Measurements from ENCODE around the gene COA1. TPM values are rescaled to one million over a fixed set of nuclear protein-coding genes. Genes with fewer than 3 reads are reported as not detected.

COA1 gene
- total RNA-seq, 1 donor from 2014 or later, result 192 TPM

GRCh38 chr7:43758029-43758821 is 28.9 kb upstream of the COA1 start, which contains the start of gene BLVRA:
Gene BLVRA, plus strand, starts transcription at chr7:43758680. Its CDS starts 12,479 bp downstream, at chr7:43771159.
- peak within 1 kb of the TSS; percentile 73 for H3K4me3 ChIP-seq
- no peak for TF ChIP-seq EZH2phosphoT487 (IDR thresholded peaks at IDR 0.05)
- no peak for TF ChIP-seq EZH2 (IDR thresholded peaks at IDR 0.05)
- TF ChIP-seq CTCF (IDR thresholded peaks at IDR 0.05), result no peak
- peaks cover 7% of the 10 kb centered on the region for H3K4me1 ChIP-seq
- peak; percentile 82 for DNase-seq (ENCODE audit: low spot score)
- no peaks in the 10 kb centered on the region for H3K36me3 Mint-ChIP-seq
- H2AFZ ChIP-seq (replicated peaks), result peak within 1 kb of the TSS; percentile 94
- no peak within 1 kb of the TSS for H3K27ac Mint-ChIP-seq
- H3K79me2 ChIP-seq (ENCODE audit: low read depth), result peaks cover 5% of the 10 kb centered on the region
- peaks cover 17% of the 10 kb centered on the region for H3K4me1 Mint-ChIP-seq
- peaks cover 1% of the 10 kb centered on the region for H3K9me3 Mint-ChIP-seq
- peaks cover 4% of the 10 kb centered on the region for H4K20me1 ChIP-seq (ENCODE audit: low read depth)
- H3K27me3 ChIP-seq, result peaks cover 45% of the 10 kb centered on the region
- H3K27ac ChIP-seq, result no peak within 1 kb of the TSS
- peak within 1 kb of the TSS; percentile 89 for H3K4me3 Mint-ChIP-seq
- no peaks in the 10 kb centered on the region for H3K36me3 ChIP-seq
- H3K4me2 ChIP-seq, result peak within 1 kb of the TSS; percentile 88
- no peak within 1 kb of the TSS for H3K9ac ChIP-seq
- peaks cover 17% of the 10 kb centered on the region for H3K27me3 Mint-ChIP-seq (ENCODE audit: insufficient read depth, low read depth)
- H3F3A ChIP-seq (ENCODE audit: low read depth), result peaks cover 18% of the 10 kb centered on the region
- H3K9me3 ChIP-seq (ENCODE audit: low read depth), result no peaks in the 10 kb centered on the region

GRCh38 chr7:43757073-43757720 is 27.9 kb upstream of the COA1 start:
- H3K36me3 Mint-ChIP-seq, result no peaks in the 10 kb centered on the region
- Histone ChIP-seq H3K27me3 (peaks cover 45% of the 10 kb centered on the region), H3K27ac (no peak overlapping the region), H3K4me1 (peaks cover 7% of the 10 kb centered on the region), H3F3A (ENCODE audit: low read depth) (peaks cover 18% of the 10 kb centered on the region), H3K36me3 (no peaks in the 10 kb centered on the region), H2AFZ (replicated peaks) (no peak overlapping the region), H4K20me1 (ENCODE audit: low read depth) (peaks cover 4% of the 10 kb centered on the region), H3K9me3 (ENCODE audit: low read depth) (no peaks in the 10 kb centered on the region), H3K4me3 (no peak overlapping the region), H3K4me2 (peak overlapping the region; percentile 88), H3K79me2 (ENCODE audit: low read depth) (peaks cover 5% of the 10 kb centered on the region), H3K9ac (no peak overlapping the region)
- peaks cover 11% of the 10 kb centered on the region for H3K4me1 Mint-ChIP-seq
- TF ChIP-seq CTCF (IDR thresholded peaks at IDR 0.05) (no peak), EZH2phosphoT487 (IDR thresholded peaks at IDR 0.05) (no peak), EZH2 (IDR thresholded peaks at IDR 0.05) (no peak)
- H3K27ac Mint-ChIP-seq, result no peak overlapping the region
- peaks cover 2% of the 10 kb centered on the region for H3K9me3 Mint-ChIP-seq
- peaks cover 18% of the 10 kb centered on the region for H3K27me3 Mint-ChIP-seq (ENCODE audit: insufficient read depth, low read depth)
- no peak for DNase-seq (ENCODE audit: low spot score)
- peak overlapping the region; percentile 85 for H3K4me3 Mint-ChIP-seq

DNA sequence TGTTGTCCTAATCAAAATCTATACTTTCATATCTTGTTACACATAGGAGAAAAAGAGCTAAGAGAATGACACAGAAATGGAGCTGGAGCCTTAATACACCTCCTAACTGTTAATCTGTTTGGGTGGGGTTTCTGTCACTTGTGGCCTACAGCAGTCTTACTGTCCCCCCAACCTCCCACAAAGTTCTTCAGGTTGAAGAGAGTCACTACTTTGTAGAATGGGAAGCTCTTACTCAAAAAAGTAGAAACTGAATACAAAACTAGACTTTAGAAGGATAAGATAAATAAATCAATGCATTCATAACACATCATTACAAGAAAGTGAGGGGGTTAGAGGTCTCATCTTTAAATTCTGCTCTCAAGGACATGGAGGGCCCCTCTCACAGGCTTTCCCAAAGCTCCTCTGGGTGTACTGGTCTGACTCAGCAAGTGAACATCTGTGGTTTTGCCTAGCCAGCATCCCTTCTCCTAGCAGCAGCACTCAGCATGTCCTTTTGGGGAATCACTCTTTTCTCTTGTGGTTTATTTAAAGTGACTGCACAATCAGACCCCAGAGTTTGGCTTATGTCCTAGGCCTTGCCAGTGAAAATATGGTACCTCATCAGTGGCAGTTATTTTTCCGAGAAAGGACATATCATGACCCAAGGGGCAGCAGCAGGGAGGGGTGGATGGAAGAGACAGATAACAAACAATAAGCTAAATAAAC is 27.2 kb upstream of the COA1 start:
- Histone ChIP-seq H3K4me1 (peaks cover 7% of the 10 kb centered on the region), H3K27ac (no peak overlapping the region), H3F3A (ENCODE audit: low read depth) (peaks cover 18% of the 10 kb centered on the region), H3K4me2 (no peak overlapping the region), H3K9me3 (ENCODE audit: low read depth) (no peaks in the 10 kb centered on the region), H2AFZ (replicated peaks) (no peak overlapping the region), H3K36me3 (no peaks in the 10 kb centered on the region), H3K9ac (no peak overlapping the region), H3K4me3 (no peak overlapping the region), H4K20me1 (ENCODE audit: low read depth) (peaks cover 4% of the 10 kb centered on the region), H3K27me3 (peaks cover 45% of the 10 kb centered on the region), H3K79me2 (ENCODE audit: low read depth) (peaks cover 5% of the 10 kb centered on the region)
- Mint-ChIP-seq H3K4me3 (peak overlapping the region; percentile 85), H3K27ac (no peak overlapping the region), H3K36me3 (no peaks in the 10 kb centered on the region), H3K4me1 (peaks cover 8% of the 10 kb centered on the region), H3K9me3 (peaks cover 2% of the 10 kb centered on the region), H3K27me3 (ENCODE audit: insufficient read depth, low read depth) (peaks cover 18% of the 10 kb centered on the region)
- TF ChIP-seq EZH2 (IDR thresholded peaks at IDR 0.05) (no peak), CTCF (IDR thresholded peaks at IDR 0.05) (no peak), EZH2phosphoT487 (IDR thresholded peaks at IDR 0.05) (no peak)
- DNase-seq (ENCODE audit: low spot score), result no peak
